Sigmoid colon (tissue), 7 donors: ENCODE results near the gene CACNA1E. TPM values are rescaled to one million over a fixed set of nuclear protein-coding genes. Genes with fewer than 3 reads are reported as not detected.

Source experiments
- DNase-seq: peaks from one replicate; pipeline ENCODE4 v3.0.0-alpha.2; 2019
- H3K27ac ChIP-seq, 4 donors: fragments of 200-600 bp; sonication (generic); one replicate each; pipeline ENCODE4 v1.5.1; 2016 to 2019; ENCODE audit warnings: mild to moderate bottlenecking in 1 of 4
- H3K27me3 ChIP-seq, 3 donors: fragments of 200-600 bp; sonication (generic); one replicate each; pipeline ENCODE4 v1.5.1; 2019; ENCODE audit warnings: mild to moderate bottlenecking in 1 of 3
- H3K36me3 ChIP-seq, 4 donors: fragments of 200-600 bp; sonication (generic); one replicate each; pipeline ENCODE4 v1.5.1; 2016 to 2019
- H3K4me1 ChIP-seq, 4 donors: fragments of 200-600 bp; sonication (generic); one replicate each; pipeline ENCODE4 v1.5.1; 2017 to 2019
- H3K4me3 ChIP-seq, 4 donors: fragments of 200-600 bp; sonication (generic); one replicate each; pipeline ENCODE4 v1.5.1; 2017 to 2019; ENCODE audit warnings: mild to moderate bottlenecking in 2 of 4, moderate library complexity in 1 of 4
- H3K9me3 ChIP-seq, 4 donors: fragments of 200-600 bp in 3 of 4; sonication (generic) in 3 of 4; one replicate each; pipeline versions ENCODE4 v1.5.1 to v1.6.1; 2013 to 2019
- CTCF ChIP-seq, 4 experiments: fragments of 450-650 bp in 3 of 4; fragments of 200-600 bp in 1 of 4; IDR thresholded peaks; one replicate each; pipeline ENCODE4 v1.5.1; 2016 to 2019; ENCODE audit warnings: antibody characterized with exemption in 4 of 4, mild to moderate bottlenecking in 3 of 4, moderate library complexity in 2 of 4
- EP300 ChIP-seq, 4 donors: sonication (generic); formaldehyde crosslinking; IDR thresholded peaks; one replicate each; pipeline ENCODE4 v1.6.1; 2017; ENCODE audit warnings: antibody characterized with exemption in 4 of 4
- POLR2A ChIP-seq, 2 donors: fragments of 450-650 bp; IDR thresholded peaks; one replicate each; pipeline ENCODE4 v1.6.1; 2016; ENCODE audit warnings: antibody characterized with exemption in 2 of 2, mild to moderate bottlenecking in 2 of 2, moderate library complexity in 2 of 2
- POLR2AphosphoS5 ChIP-seq, 4 donors: sonication (generic); formaldehyde crosslinking; IDR thresholded peaks; one replicate each; pipeline ENCODE4 v1.6.1; 2017; ENCODE audit warnings: antibody characterized with exemption in 4 of 4
- WGBS, 2 donors: extraction: QIAGEN DNeasy Blood & Tissue Kit; methylation state at CpG; one replicate each; pipeline ENCODE4 v1.1.7; 2013; 5-methylcytosine and 5-hydroxymethylcytosine counted together
- intact Hi-C: fragments of 100-400 bp; cut with DNase I; formaldehyde crosslinking; loops from one replicate; pipeline ENCODE4 v1.15.1; 2023
- polyA plus RNA-seq, 3 donors: library from polyadenylated mRNA; stranded (reverse); fragments of 200-250 nt; gene quantifications; one replicate each; pipeline ENCODE4 v1.2.3, GENCODE V29; 2013
- total RNA-seq, 4 donors: library from RNA; depleted of rRNA; stranded (reverse); fragments of >200 nt; gene quantifications; one replicate each; pipeline ENCODE4 v1.1.0, GENCODE V29; 2016
- donor health status: healthy with polysubstance abuse.
- donor health status: Bipolar disorder and iron deficiency.
- donor health status: healthy.

CACNA1E gene
- total and polyA plus RNA-seq, 7 donors = 0.16 to 1.1 (median 0.36) TPM; not detected in 2

DNA sequence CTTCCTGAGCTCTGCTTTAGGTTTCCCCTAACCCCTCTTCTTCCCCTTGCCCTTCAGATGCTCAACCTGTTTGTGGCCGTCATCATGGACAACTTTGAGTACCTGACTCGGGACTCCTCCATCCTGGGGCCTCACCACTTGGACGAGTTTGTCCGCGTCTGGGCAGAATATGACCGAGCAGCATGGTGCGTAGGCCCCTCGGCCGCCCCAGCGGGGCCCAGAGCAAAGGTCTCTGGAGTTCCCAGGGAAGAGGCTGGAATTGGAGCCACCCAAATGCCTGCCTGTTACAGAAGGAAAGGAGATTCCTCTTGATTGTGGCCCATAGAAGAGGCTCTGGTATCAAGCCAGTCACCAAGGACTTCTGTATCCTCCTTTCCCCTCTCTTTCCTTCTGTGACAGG lies 292.7 kb downstream of the CACNA1E start:
- Histone ChIP-seq H3K27me3 (no peaks in the 10 kb centered on the region), H3K4me3 (no peak overlapping the region), H3K4me1 (no peaks in the 10 kb centered on the region), H3K27ac (no peak overlapping the region), H3K9me3 (no peaks in the 10 kb centered on the region), H3K36me3 (no peaks in the 10 kb centered on the region)
- TF ChIP-seq EP300 (IDR thresholded peaks at IDR 0.05) = no peak
- TF ChIP-seq CTCF (IDR thresholded peaks at IDR 0.05) = no peak
- TF ChIP-seq POLR2AphosphoS5 (IDR thresholded peaks at IDR 0.05) = no peak
- TF ChIP-seq POLR2A (IDR thresholded peaks at IDR 0.05) = no peak
- WGBS, 2 donors = 88 to 91% methylated on average over 10 of the region's 10 CpGs
- intact Hi-C loops = no loop called here
- DNase-seq = no peak

DNA sequence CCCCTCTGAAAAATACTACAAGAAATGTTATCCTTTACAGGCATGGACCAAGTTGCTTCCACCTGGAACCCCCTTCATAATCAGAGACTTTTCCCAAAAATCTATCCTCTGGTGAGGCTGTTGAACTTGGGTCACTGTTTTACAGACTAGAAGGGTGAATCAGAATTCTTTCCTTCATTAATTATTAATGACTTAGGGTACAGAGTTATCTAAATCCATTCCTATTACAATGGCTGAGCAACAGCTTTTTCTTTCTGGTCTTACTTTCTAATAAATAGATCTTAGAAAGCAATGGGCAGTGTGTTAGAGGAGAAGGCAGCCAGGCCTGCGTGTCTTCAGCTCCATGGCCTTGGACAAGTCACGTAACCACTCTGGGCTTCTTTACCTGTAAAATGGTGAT lies 294.0 kb downstream of the CACNA1E start:
- WGBS, 2 donors = 83 to 90% methylated on average over 2 of the region's 2 CpGs
- H3K27me3 ChIP-seq = no peaks in the 10 kb centered on the region
- H3K9me3 ChIP-seq = no peaks in the 10 kb centered on the region
- intact Hi-C loops = no loop called here
- DNase-seq = no peak
- no peaks in the 10 kb centered on the region for H3K4me1 ChIP-seq
- no peak overlapping the region for H3K27ac ChIP-seq
- no peaks in the 10 kb centered on the region for H3K36me3 ChIP-seq
- H3K4me3 ChIP-seq = no peak overlapping the region
- TF ChIP-seq EP300 (IDR thresholded peaks at IDR 0.05) (no peak), CTCF (IDR thresholded peaks at IDR 0.05) (no peak)

GRCh38 chr1:181777812-181778211 lies 294.5 kb downstream of the CACNA1E start:
- Histone ChIP-seq H3K4me1 (no peaks in the 10 kb centered on the region), H3K36me3 (no peaks in the 10 kb centered on the region), H3K27me3 (no peaks in the 10 kb centered on the region), H3K27ac (no peak overlapping the region), H3K9me3 (no peaks in the 10 kb centered on the region), H3K4me3 (no peak overlapping the region)
- WGBS, 2 donors = 21 to 44% methylated on average over 1 of the region's 1 CpG
- intact Hi-C loops = no loop called here
- no peak for DNase-seq
- TF ChIP-seq CTCF (IDR thresholded peaks at IDR 0.05) (no peak), POLR2AphosphoS5 (IDR thresholded peaks at IDR 0.05) (no peak), EP300 (IDR thresholded peaks at IDR 0.05) (no peak), POLR2A (IDR thresholded peaks at IDR 0.05) (no peak)

DNA sequence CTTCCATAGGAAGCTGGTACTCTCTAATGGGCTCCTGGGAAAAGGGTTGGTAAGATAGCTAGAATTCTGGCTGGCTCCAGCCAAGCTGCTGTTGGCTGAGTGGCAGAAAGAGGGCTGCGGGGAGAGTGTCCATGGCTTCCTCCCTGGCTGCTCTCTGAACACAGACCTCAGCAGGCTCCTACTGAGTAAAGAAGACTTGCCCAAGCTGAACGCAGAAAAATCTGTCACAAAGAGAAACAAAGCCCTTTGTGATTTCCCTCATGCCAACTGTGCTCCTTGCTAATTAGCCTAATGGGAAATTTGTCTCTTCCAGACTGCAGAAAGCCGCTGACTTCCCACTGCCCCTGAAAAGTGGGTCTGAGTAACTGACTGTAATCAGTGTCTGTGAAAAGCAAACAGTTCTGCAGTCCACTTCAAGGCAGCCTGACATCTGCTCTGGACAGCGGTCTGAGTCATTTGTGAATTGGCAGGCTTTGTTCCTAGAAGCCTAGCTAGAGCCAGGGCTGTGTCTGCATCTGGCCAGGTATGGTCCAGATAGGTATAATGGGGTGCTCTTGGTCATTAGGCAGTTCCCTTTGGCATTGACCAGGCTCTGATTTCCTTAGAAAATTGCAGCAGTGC lies 295.4 kb downstream of the CACNA1E start:
- H3K36me3 ChIP-seq = no peaks in the 10 kb centered on the region
- H3K27ac ChIP-seq = no peak overlapping the region
- H3K27me3 ChIP-seq = no peaks in the 10 kb centered on the region
- TF ChIP-seq POLR2AphosphoS5 (IDR thresholded peaks at IDR 0.05) (no peak), CTCF (IDR thresholded peaks at IDR 0.05) (no peak), POLR2A (IDR thresholded peaks at IDR 0.05) (no peak), EP300 (IDR thresholded peaks at IDR 0.05) (no peak)
- no peaks in the 10 kb centered on the region for H3K4me1 ChIP-seq
- no peaks in the 10 kb centered on the region for H3K9me3 ChIP-seq
- intact Hi-C loops = no loop called here
- DNase-seq = no peak
- no peak overlapping the region for H3K4me3 ChIP-seq
- 26 to 50% methylated on average over 4 of the region's 4 CpGs for WGBS, 2 donors

DNA sequence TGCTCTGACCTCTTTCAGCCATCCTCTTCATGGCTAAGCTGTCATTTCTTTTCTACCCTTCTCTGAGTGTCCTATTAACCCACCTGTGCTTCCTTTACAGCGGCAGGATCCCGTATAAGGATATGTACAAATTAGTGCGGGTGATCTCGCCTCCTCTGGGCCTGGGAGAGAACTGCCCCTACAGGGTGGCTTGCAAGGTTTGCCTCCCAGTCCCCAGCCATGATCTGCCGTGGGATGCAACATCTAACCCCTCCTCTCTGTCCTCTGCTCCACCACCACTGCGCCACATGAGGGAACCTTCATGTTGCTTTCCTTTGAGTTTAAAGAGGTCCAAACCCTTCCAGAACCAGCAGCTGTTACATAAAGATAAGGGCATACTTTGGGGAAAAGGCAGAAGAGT lies 296.0 kb downstream of the CACNA1E start:
- no peaks in the 10 kb centered on the region for H3K4me1 ChIP-seq
- no peak overlapping the region for H3K27ac ChIP-seq
- no peak for DNase-seq
- intact Hi-C loops = no loop called here
- H3K9me3 ChIP-seq = no peaks in the 10 kb centered on the region
- no peaks in the 10 kb centered on the region for H3K36me3 ChIP-seq
- WGBS, 2 donors = 69 to 79% methylated on average over 6 of the region's 6 CpGs
- no peak overlapping the region for H3K4me3 ChIP-seq
- no peaks in the 10 kb centered on the region for H3K27me3 ChIP-seq
- TF ChIP-seq EP300 (IDR thresholded peaks at IDR 0.05) = no peak
- TF ChIP-seq POLR2A (IDR thresholded peaks at IDR 0.05) = no peak
- TF ChIP-seq POLR2AphosphoS5 (IDR thresholded peaks at IDR 0.05) = no peak
